ENCODE results near the gene TTL. TPM values are rescaled to one million over a fixed set of nuclear protein-coding genes. Genes with fewer than 3 reads are reported as not detected.

TTL gene
- total and polyA plus RNA-seq, 4 experiments from 2014 or later: 1.8 to 23.3 (median 13.8) TPM

DNA sequence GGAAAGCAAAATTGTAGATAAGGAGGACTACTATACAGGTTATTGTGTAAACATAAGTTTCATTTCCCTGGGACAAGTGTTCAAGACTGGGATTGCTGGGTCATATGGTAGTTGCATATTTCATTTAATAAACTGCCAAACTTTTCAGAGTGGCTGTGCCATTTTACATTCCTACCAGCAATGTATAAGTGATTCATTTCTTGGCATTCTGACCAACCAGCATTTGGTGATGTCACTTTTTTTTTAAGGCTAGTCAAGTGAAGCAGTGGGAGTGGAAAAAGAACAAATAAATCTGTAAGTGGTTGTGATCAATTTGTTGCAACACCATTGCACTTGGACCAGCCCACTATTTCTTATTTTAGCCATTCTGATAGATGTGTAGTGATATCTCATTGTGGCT is 97.3 kb downstream of the TTL start:
- POLR2A ChIA-PET (ENCODE audit: partially characterized antibody): no interaction called here
- Mint-ChIP-seq H3K4me1 (peaks cover 8 to 23% (median 11%) of the 10 kb centered on the region in 4 donors), H3K27ac (no peak overlapping the region), H3K27me3 (no peaks in the 10 kb centered on the region), H3K36me3 (peaks cover 24 to 29% of the 10 kb centered on the region in 2 donors), H3K4me3 (no peak overlapping the region), H3K9me3 (peaks cover 0 to 3% (median 0%) of the 10 kb centered on the region in 8 donors)
- CTCF ChIA-PET (ENCODE audit: partially characterized antibody): interaction anchor here (0.9 to 2.9 kb wide), 2 partner anchors 98 to 113 kb away, joined by 4 to 11 read pairs; no protein-coding TSS in a partner anchor
- Histone ChIP-seq H3K27me3 (ENCODE audit: insufficient read depth, low read length) (no peaks in the 10 kb centered on the region), H3K4me3 (ENCODE audit: low read length in 2 of 2) (no peak overlapping the region), H3K27ac (ENCODE audit: low read depth, low read length) (no peak overlapping the region), H3K4me1 (ENCODE audit: insufficient read depth, low read length) (peaks cover 10% of the 10 kb centered on the region), H3K9me3 (ENCODE audit: control insufficient read depth in 1 of 2, low read length in 2 of 2) (no peaks in the 10 kb centered on the region), H3K36me3 (ENCODE audit: insufficient read depth, low read length) (peaks cover 16% of the 10 kb centered on the region)
- DNase-seq: no peak
- intact Hi-C loops (cut with micrococcal nuclease): no loop called here

DNA sequence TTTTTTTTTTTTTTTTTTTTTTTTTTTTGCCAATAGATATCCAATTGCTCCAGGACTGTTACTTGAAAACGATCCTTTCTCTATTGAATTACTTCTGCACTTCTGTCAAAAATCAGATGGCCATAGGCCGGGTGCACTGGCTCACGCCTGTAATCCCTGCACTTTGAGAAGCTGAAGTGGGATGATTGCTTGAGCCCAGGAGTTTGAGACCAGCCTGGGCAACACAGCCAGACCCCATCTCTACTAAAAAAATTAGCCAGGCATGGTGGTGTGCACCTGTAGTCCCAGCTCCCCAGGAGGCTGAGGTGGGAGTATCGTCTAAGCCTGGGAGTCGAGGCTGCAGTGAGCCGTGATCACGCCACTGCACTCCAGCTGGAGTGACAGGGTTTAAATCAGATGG is 98.1 kb downstream of the TTL start:
- intact Hi-C loops (cut with micrococcal nuclease): loop anchor here (5.0 kb wide), 1 partner anchor 147 kb away; no protein-coding TSS in a partner anchor
- no peak overlapping the region for H3K4me3 Mint-ChIP-seq
- Histone ChIP-seq H3K36me3 (ENCODE audit: insufficient read depth, low read length) (peaks cover 11% of the 10 kb centered on the region), H3K27me3 (ENCODE audit: insufficient read depth, low read length) (no peaks in the 10 kb centered on the region), H3K9me3 (ENCODE audit: control insufficient read depth in 1 of 2, low read length in 2 of 2) (no peaks in the 10 kb centered on the region), H3K27ac (ENCODE audit: low read depth, low read length) (no peak overlapping the region), H3K4me3 (ENCODE audit: low read length in 2 of 2) (no peak overlapping the region), H3K4me1 (ENCODE audit: insufficient read depth, low read length) (peaks cover 14% of the 10 kb centered on the region)
- no peak for DNase-seq
- H3K4me1 Mint-ChIP-seq: peaks cover 13 to 32% (median 18%) of the 10 kb centered on the region in 4 donors
- H3K36me3 Mint-ChIP-seq: peaks cover 19 to 29% of the 10 kb centered on the region in 2 donors
- H3K27me3 Mint-ChIP-seq: no peaks in the 10 kb centered on the region
- no peak overlapping the region for H3K27ac Mint-ChIP-seq
- peaks cover 0 to 3% (median 0%) of the 10 kb centered on the region in 8 donors for H3K9me3 Mint-ChIP-seq
- POLR2A ChIA-PET (ENCODE audit: partially characterized antibody): no interaction called here
- CTCF ChIA-PET (ENCODE audit: partially characterized antibody): no interaction called here

DNA sequence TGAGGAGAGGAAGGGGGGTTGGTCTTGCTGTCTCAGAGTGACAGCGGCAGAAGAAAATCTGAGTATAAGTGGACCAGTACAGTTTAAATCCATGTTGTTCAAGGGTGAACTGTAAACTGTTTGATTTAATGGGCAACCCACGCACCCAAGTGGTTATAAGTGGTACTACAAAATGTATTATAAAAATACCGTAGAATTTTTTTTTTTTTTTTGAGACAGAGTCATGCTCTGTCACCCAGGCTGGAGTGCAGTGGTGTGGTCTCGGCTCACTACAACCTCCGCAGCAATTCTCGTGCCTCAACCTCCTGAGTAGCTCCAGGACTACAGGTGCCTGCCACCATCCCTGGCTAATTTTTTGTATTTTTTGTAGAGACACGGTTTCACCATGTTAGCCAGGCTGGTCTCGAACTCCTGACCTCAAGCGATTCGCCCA is 100.4 kb downstream of the TTL start:
- intact Hi-C loops (cut with micrococcal nuclease): loop anchor here (1.0 to 5.0 kb wide), 2 partner anchors 101 to 145 kb away; no protein-coding TSS in a partner anchor
- Mint-ChIP-seq H3K27me3 (no peaks in the 10 kb centered on the region), H3K4me3 (peak overlapping the region in 2 of 8 donors; percentile 13 to 61), H3K36me3 (peaks cover 7 to 21% of the 10 kb centered on the region in 2 donors), H3K27ac (peak overlapping the region in 4 of 7 donors; percentile 50 to 95 (median 66)), H3K4me1 (peaks cover 18 to 49% (median 31%) of the 10 kb centered on the region in 4 donors), H3K9me3 (peaks cover 0 to 3% (median 0%) of the 10 kb centered on the region in 8 donors)
- Histone ChIP-seq H3K36me3 (ENCODE audit: insufficient read depth, low read length) (peaks cover 10% of the 10 kb centered on the region), H3K27me3 (ENCODE audit: insufficient read depth, low read length) (no peaks in the 10 kb centered on the region), H3K9me3 (ENCODE audit: control insufficient read depth in 1 of 2, low read length in 2 of 2) (no peaks in the 10 kb centered on the region), H3K27ac (ENCODE audit: low read depth, low read length) (no peak overlapping the region), H3K4me1 (ENCODE audit: insufficient read depth, low read length) (peaks cover 27% of the 10 kb centered on the region), H3K4me3 (ENCODE audit: low read length in 2 of 2) (no peak overlapping the region)
- ChIA-PET CTCF (ENCODE audit: partially characterized antibody) (interaction anchor here (1.4 to 3.5 kb wide), 3 partner anchors 34 to 144 kb away, joined by 6 to 27 read pairs (median 19); no protein-coding TSS in a partner anchor), POLR2A (ENCODE audit: partially characterized antibody) (interaction anchor here (0.6 to 3.8 kb wide), 3 partner anchors 40 to 461 kb away, joined by 3 to 27 read pairs (median 4); partner anchors contain the start of gene POLR1B)
- peak in 4 of 5 donors; percentile 60 to 71 (median 64) for DNase-seq

DNA sequence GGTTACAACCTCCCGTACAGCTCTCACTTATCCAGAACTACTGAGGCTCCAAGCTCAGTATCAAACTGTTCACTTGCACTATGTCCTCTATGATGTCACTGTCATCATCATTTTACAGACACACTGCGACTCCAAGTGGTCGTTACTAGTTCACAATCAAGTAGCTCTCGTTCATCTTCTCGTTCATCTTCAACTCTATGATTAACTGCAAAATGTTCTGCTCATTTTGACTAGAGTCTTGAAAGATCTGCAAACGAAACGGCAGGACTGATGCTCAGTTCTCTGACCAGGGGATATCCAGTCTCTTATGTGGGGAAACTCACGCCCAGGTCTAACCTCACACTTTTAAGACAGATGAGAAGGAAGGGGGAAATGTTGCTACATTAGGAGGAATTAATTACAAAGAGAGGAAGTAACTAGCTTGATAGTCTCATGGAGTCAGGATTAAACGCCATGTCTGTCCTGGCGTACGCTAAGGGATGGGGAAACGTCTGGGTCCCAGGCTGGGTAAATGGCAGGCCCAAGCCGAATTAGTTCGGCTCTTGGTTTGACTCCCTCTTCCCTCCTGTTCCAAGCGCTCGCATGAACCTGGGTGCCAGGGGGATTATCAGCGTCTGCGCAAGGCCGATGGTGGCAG is 101.7 kb downstream of the TTL start:
- H3K27ac ChIP-seq (ENCODE audit: low read depth, low read length): peak overlapping the region; percentile 79
- H3K4me3 ChIP-seq (ENCODE audit: low read length in 2 of 2): peak overlapping the region; percentile 37 to 88
- DNase-seq: peak in 4 of 5 donors; percentile 1 to 25 (median 16)
- peaks cover 13 to 26% of the 10 kb centered on the region in 2 donors for H3K36me3 Mint-ChIP-seq
- POLR2A ChIA-PET (ENCODE audit: partially characterized antibody): interaction anchor here (0.6 to 3.8 kb wide), 15 partner anchors 16 to 529 kb away, joined by 3 to 27 read pairs (median 6); partner anchors contain the start of genes POLR1B, SLC20A1, TMEM87B and ZC3H8
- peaks cover 19 to 53% (median 31%) of the 10 kb centered on the region in 4 donors for H3K4me1 Mint-ChIP-seq
- peak overlapping the region; percentile 95 to 98 (median 96) for H3K4me3 Mint-ChIP-seq
- H3K27ac Mint-ChIP-seq: peak overlapping the region; percentile 94 to 99 (median 98)
- no peaks in the 10 kb centered on the region for H3K27me3 ChIP-seq (ENCODE audit: insufficient read depth, low read length)
- no peaks in the 10 kb centered on the region for H3K9me3 ChIP-seq (ENCODE audit: control insufficient read depth in 1 of 2, low read length in 2 of 2)
- H3K27me3 Mint-ChIP-seq: no peaks in the 10 kb centered on the region
- CTCF ChIA-PET (ENCODE audit: partially characterized antibody): interaction anchor here (0.9 to 3.5 kb wide), 12 partner anchors 17 to 533 kb away, joined by 3 to 27 read pairs (median 4); partner anchors contain the start of gene ZC3H8
- H3K4me1 ChIP-seq (ENCODE audit: insufficient read depth, low read length): peaks cover 27% of the 10 kb centered on the region
- intact Hi-C loops (cut with micrococcal nuclease): loop anchor here (1.0 to 5.0 kb wide), 7 partner anchors 41 to 528 kb away; partner anchors contain the start of genes CKAP2L, POLR1B, SLC20A1 and TMEM87B
- H3K36me3 ChIP-seq (ENCODE audit: insufficient read depth, low read length): peaks cover 12% of the 10 kb centered on the region
- peaks cover 0 to 3% (median 0%) of the 10 kb centered on the region in 8 donors for H3K9me3 Mint-ChIP-seq

DNA sequence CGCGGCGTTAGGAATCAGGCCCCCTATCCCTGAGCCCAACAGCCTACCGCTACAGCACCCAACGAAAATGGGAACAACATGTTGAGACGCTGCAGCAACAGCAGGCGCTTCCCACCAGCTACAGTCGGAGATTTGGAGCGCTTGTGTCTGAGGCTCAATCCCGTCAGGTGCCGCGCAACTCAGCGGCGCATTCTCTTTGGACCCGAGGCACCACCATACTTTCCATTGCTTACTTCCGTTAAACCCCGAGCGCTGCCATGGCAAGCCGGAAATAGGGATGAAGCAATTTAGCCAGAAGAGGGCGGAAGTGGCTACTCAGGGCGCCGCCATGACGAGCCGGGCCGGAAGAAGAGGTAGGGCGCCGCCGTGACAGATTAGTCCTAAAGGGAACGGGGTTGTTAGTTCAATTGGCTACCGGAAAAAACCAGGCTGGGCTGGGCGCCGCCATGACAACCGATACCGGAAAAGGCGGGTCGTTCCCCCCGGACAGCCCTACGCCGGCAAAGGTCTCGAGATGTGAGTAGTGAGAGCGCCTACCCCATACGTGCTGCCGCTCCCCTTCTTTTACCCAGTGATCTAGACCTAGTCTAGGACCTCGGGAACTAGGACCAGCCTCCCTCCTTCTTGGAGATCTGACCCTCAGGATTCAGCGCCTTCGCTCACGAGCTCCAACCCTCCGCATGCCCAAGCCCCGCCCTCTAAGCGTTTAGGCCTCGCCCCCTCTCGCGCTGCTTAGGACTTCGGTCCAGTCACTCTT is 102.4 kb downstream of the TTL start, which contains the start of gene CHCHD5:
TSS of gene CHCHD5 (plus strand) at position 476 of the 757 bp plus-strand sequence. CDS start at position 515, 39 bp downstream.
- peaks cover 13 to 29% of the 10 kb centered on the region in 2 donors for H3K36me3 Mint-ChIP-seq
- Histone ChIP-seq H3K9me3 (ENCODE audit: control insufficient read depth in 1 of 2, low read length in 2 of 2) (no peaks in the 10 kb centered on the region), H3K4me3 (ENCODE audit: low read length in 2 of 2) (peak within 1 kb of the TSS; percentile 63 to 88), H3K36me3 (ENCODE audit: insufficient read depth, low read length) (peaks cover 12% of the 10 kb centered on the region), H3K4me1 (ENCODE audit: insufficient read depth, low read length) (peaks cover 27% of the 10 kb centered on the region), H3K27ac (ENCODE audit: low read depth, low read length) (peak within 1 kb of the TSS; percentile 79), H3K27me3 (ENCODE audit: insufficient read depth, low read length) (no peaks in the 10 kb centered on the region)
- peak within 1 kb of the TSS; percentile 95 to 98 (median 96) for H3K4me3 Mint-ChIP-seq
- DNase-seq: peak; percentile 92 to 97 (median 96)
- H3K9me3 Mint-ChIP-seq: peaks cover 0 to 3% (median 0%) of the 10 kb centered on the region in 8 donors
- H3K4me1 Mint-ChIP-seq: peaks cover 19 to 54% (median 31%) of the 10 kb centered on the region in 4 donors
- ChIA-PET POLR2A (ENCODE audit: partially characterized antibody) (interaction anchor here (0.8 to 3.8 kb wide), 22 partner anchors 15 to 529 kb away, joined by 3 to 27 read pairs (median 4); partner anchors contain the start of genes POLR1B, SLC20A1, TMEM87B and ZC3H8), CTCF (ENCODE audit: partially characterized antibody) (interaction anchor here (0.6 to 3.5 kb wide), 14 partner anchors 14 to 534 kb away, joined by 3 to 27 read pairs (median 4); partner anchors contain the start of gene ZC3H8)
- H3K27ac Mint-ChIP-seq: peak within 1 kb of the TSS; percentile 94 to 99 (median 98)
- intact Hi-C loops (cut with micrococcal nuclease): loop anchor here (1.0 to 5.0 kb wide), 7 partner anchors 42 to 529 kb away; partner anchors contain the start of genes CKAP2L, POLR1B, SLC20A1 and TMEM87B
- no peaks in the 10 kb centered on the region for H3K27me3 Mint-ChIP-seq

DNA sequence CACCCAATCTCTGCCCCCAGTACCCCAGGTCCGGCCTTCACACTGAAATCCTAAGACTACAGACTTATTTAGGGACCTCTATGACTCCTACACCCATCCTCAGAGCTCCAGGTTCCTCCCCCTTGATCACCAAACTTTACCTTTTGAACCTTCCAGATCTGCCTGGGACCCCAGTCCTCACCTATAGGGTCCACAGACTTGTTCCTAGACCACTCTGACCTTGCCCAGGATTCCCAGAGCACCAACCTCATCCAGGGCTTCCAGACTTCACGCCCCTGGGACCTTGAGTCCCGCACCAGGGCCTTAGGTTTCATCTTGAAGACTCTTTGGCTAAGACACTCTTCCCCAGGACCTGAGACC is 102.9 kb downstream of the TTL start:
- peak overlapping the region; percentile 95 to 98 (median 96) for H3K4me3 Mint-ChIP-seq
- no peaks in the 10 kb centered on the region for H3K27me3 ChIP-seq (ENCODE audit: insufficient read depth, low read length)
- H3K27me3 Mint-ChIP-seq: no peaks in the 10 kb centered on the region
- H3K9me3 ChIP-seq (ENCODE audit: control insufficient read depth in 1 of 2, low read length in 2 of 2): no peaks in the 10 kb centered on the region
- intact Hi-C loops (cut with micrococcal nuclease): loop anchor here (1.0 to 5.0 kb wide), 7 partner anchors 42 to 530 kb away; partner anchors contain the start of genes CKAP2L, POLR1B, SLC20A1 and TMEM87B
- H3K9me3 Mint-ChIP-seq: peaks cover 0 to 3% (median 0%) of the 10 kb centered on the region in 8 donors
- H3K27ac ChIP-seq (ENCODE audit: low read depth, low read length): peak overlapping the region; percentile 79
- peak overlapping the region; percentile 94 to 99 (median 98) for H3K27ac Mint-ChIP-seq
- H3K4me3 ChIP-seq (ENCODE audit: low read length in 2 of 2): peak overlapping the region; percentile 63 to 88
- ChIA-PET POLR2A (ENCODE audit: partially characterized antibody) (interaction anchor here (0.7 to 3.8 kb wide), 19 partner anchors 15 to 530 kb away, joined by 3 to 27 read pairs (median 4); partner anchors contain the start of genes POLR1B, SLC20A1, TMEM87B and ZC3H8), CTCF (ENCODE audit: partially characterized antibody) (interaction anchor here (0.6 to 3.5 kb wide), 10 partner anchors 12 to 164 kb away, joined by 3 to 19 read pairs (median 4); no protein-coding TSS in a partner anchor)
- H3K36me3 ChIP-seq (ENCODE audit: insufficient read depth, low read length): peaks cover 12% of the 10 kb centered on the region
- H3K36me3 Mint-ChIP-seq: peaks cover 13 to 29% of the 10 kb centered on the region in 2 donors
- no peak for DNase-seq
- peaks cover 19 to 54% (median 31%) of the 10 kb centered on the region in 4 donors for H3K4me1 Mint-ChIP-seq
- peaks cover 27% of the 10 kb centered on the region for H3K4me1 ChIP-seq (ENCODE audit: insufficient read depth, low read length)
